Activated naive CD8-positive, alpha-beta T cell (primary cell): ENCODE data around the gene PLXDC2.

ENCODE experiments used
- H3K27ac Mint-ChIP-seq: one replicate; pipeline ENCODE4 v1.8.0; 2021; ENCODE audit warnings: mixed read lengths
- H3K27me3 Mint-ChIP-seq: one replicate; pipeline ENCODE4 v1.8.0; 2021; ENCODE audit warnings: mixed read lengths
- H3K36me3 Mint-ChIP-seq: one replicate; pipeline ENCODE4 v1.8.0; 2021; ENCODE audit warnings: mixed read lengths
- H3K4me1 Mint-ChIP-seq: one replicate; pipeline ENCODE4 v1.8.0; 2021; ENCODE audit warnings: low read depth, mixed read lengths
- H3K4me3 Mint-ChIP-seq: one replicate; pipeline ENCODE4 v1.8.0; 2021; ENCODE audit warnings: mild to moderate bottlenecking, mixed read lengths
- H3K9me3 Mint-ChIP-seq: one replicate; pipeline ENCODE4 v1.8.0; 2021; ENCODE audit warnings: low read depth, mixed read lengths

PLXDC2 gene

GRCh38 chr10:20234579-20234978 is 418.3 kb downstream of the PLXDC2 start:
- H3K4me1 Mint-ChIP-seq, result no peaks in the 10 kb centered on the region
- no peak overlapping the region for H3K4me3 Mint-ChIP-seq
- no peaks in the 10 kb centered on the region for H3K27me3 Mint-ChIP-seq
- no peak overlapping the region for H3K27ac Mint-ChIP-seq
- no peaks in the 10 kb centered on the region for H3K36me3 Mint-ChIP-seq
- no peaks in the 10 kb centered on the region for H3K9me3 Mint-ChIP-seq

- no peaks in the 10 kb centered on the region for H3K36me3 Mint-ChIP-seq
- H3K27ac Mint-ChIP-seq, result no peak overlapping the region
- no peaks in the 10 kb centered on the region for H3K9me3 Mint-ChIP-seq
- H3K4me1 Mint-ChIP-seq, result no peaks in the 10 kb centered on the region
- no peaks in the 10 kb centered on the region for H3K27me3 Mint-ChIP-seq
- H3K4me3 Mint-ChIP-seq, result no peak overlapping the region
These were observed 420.9 kb downstream of the PLXDC2 start for GRCh38 chr10:20237091-20237570.

DNA sequence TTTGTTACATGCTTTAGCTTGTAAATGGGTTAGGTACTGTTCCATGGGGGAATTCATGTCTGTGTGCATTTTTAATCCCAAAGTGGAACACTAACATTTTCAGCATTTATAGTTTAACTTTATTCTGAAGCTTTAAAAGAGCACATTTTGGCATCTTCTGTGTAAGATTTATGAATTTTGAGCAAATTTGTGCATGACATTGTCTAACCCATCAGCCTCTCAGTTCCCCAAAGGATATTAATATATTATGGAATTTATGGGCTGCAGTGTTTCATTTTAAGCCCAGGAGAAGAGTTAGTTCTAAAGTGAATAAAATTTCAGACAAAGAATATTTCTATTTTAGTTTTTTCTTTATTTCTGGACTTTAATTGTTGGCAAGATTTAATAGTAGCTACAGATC is 421.4 kb downstream of the PLXDC2 start:
- no peaks in the 10 kb centered on the region for H3K36me3 Mint-ChIP-seq
- no peak overlapping the region for H3K27ac Mint-ChIP-seq
- no peak overlapping the region for H3K4me3 Mint-ChIP-seq
- no peaks in the 10 kb centered on the region for H3K4me1 Mint-ChIP-seq
- H3K9me3 Mint-ChIP-seq, result no peaks in the 10 kb centered on the region
- no peaks in the 10 kb centered on the region for H3K27me3 Mint-ChIP-seq

- Mint-ChIP-seq H3K27me3 (no peaks in the 10 kb centered on the region), H3K9me3 (no peaks in the 10 kb centered on the region)
These were observed 424.4 kb downstream of the PLXDC2 start for GRCh38 chr10:20240643-20241042.

GRCh38 chr10:20247454-20247853 is 431.2 kb downstream of the PLXDC2 start:
- Mint-ChIP-seq H3K27me3 (no peaks in the 10 kb centered on the region), H3K9me3 (no peaks in the 10 kb centered on the region), H3K4me1 (no peaks in the 10 kb centered on the region), H3K27ac (no peak overlapping the region), H3K36me3 (no peaks in the 10 kb centered on the region), H3K4me3 (no peak overlapping the region)

More at GRCh38 chr10:20240643-20241042, 424.4 kb downstream of the PLXDC2 start:
- H3K4me3 Mint-ChIP-seq, result no peak overlapping the region
- H3K4me1 Mint-ChIP-seq, result no peaks in the 10 kb centered on the region
- H3K27ac Mint-ChIP-seq, result no peak overlapping the region
- H3K36me3 Mint-ChIP-seq, result no peaks in the 10 kb centered on the region

- H3K4me3 Mint-ChIP-seq, result no peak overlapping the region
- H3K9me3 Mint-ChIP-seq, result no peaks in the 10 kb centered on the region
- H3K36me3 Mint-ChIP-seq, result no peaks in the 10 kb centered on the region
- H3K27ac Mint-ChIP-seq, result no peak overlapping the region
- no peaks in the 10 kb centered on the region for H3K4me1 Mint-ChIP-seq
- H3K27me3 Mint-ChIP-seq, result no peaks in the 10 kb centered on the region
These were observed 431.9 kb downstream of the PLXDC2 start for GRCh38 chr10:20247891-20248708.

GRCh38 chr10:20254078-20254477 is 437.8 kb downstream of the PLXDC2 start:
- no peaks in the 10 kb centered on the region for H3K27me3 Mint-ChIP-seq
- H3K4me1 Mint-ChIP-seq, result no peaks in the 10 kb centered on the region
- no peaks in the 10 kb centered on the region for H3K9me3 Mint-ChIP-seq
- no peak overlapping the region for H3K4me3 Mint-ChIP-seq
- no peaks in the 10 kb centered on the region for H3K36me3 Mint-ChIP-seq
- no peak overlapping the region for H3K27ac Mint-ChIP-seq

GRCh38 chr10:20254497-20254896 is 438.3 kb downstream of the PLXDC2 start:
- no peaks in the 10 kb centered on the region for H3K4me1 Mint-ChIP-seq
- no peak overlapping the region for H3K27ac Mint-ChIP-seq
- H3K27me3 Mint-ChIP-seq, result no peaks in the 10 kb centered on the region
- H3K36me3 Mint-ChIP-seq, result no peaks in the 10 kb centered on the region
- H3K9me3 Mint-ChIP-seq, result no peaks in the 10 kb centered on the region
- no peak overlapping the region for H3K4me3 Mint-ChIP-seq

DNA sequence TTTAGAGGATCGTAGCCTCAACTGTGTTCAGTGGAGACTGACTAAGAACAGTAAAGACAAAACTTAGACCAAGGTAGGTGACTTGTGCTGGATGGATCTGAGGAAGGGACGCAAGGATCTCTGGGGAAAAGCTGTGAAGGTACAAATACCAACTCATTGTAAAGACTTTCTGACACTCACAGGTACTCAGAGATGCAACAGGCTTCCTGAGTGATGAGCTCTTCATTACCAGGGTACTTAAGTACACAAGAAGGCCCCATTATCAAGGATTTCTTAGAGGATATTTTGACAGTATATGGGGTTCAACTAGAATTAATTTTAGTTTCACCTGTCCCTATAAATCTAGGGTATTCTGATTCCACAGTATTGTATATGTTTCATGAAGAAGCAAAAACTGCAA is 440.7 kb downstream of the PLXDC2 start:
- no peaks in the 10 kb centered on the region for H3K4me1 Mint-ChIP-seq
- no peak overlapping the region for H3K4me3 Mint-ChIP-seq
- H3K36me3 Mint-ChIP-seq, result no peaks in the 10 kb centered on the region
- peaks cover 8% of the 10 kb centered on the region for H3K9me3 Mint-ChIP-seq
- no peaks in the 10 kb centered on the region for H3K27me3 Mint-ChIP-seq
- H3K27ac Mint-ChIP-seq, result no peak overlapping the region

DNA sequence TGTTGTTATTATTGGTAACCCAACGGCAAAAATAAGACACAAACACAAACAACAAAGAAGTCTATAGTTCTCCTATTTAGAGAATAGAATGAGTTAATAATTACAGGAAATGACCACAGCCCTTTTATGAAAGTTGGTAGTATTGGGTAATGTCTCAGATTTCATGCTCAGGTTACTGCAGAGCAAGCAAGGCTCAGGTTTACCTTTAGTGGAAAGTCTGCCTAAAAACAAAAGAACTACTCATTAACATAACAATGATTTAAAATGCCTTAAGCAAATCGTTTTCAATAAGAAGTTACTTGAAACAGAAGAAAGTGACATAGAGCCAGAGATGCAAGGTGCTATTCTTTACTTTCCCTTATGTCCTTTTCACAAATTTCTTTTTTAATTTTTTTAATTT is 441.2 kb downstream of the PLXDC2 start:
- H3K36me3 Mint-ChIP-seq, result no peaks in the 10 kb centered on the region
- H3K27ac Mint-ChIP-seq, result no peak overlapping the region
- no peak overlapping the region for H3K4me3 Mint-ChIP-seq
- H3K27me3 Mint-ChIP-seq, result no peaks in the 10 kb centered on the region
- H3K9me3 Mint-ChIP-seq, result peaks cover 8% of the 10 kb centered on the region
- H3K4me1 Mint-ChIP-seq, result no peaks in the 10 kb centered on the region

DNA sequence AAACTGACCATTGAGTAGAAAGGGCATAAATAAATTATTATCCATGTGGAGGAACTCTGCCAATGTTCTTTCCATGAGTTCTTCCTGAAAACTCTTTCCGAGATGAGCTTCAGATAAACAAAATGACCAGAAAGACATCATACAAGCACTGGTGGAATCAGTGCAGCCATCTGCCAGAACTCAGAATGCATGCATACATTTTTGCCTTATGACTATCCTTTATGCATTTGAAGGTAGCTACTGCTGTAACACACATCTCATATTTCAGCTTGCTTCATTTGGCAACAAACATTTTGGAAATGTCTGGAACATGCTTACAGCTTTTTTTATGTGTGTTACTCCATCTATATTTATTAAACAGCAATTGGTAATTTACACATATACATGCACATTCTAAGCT is 448.9 kb downstream of the PLXDC2 start:
- peaks cover 7% of the 10 kb centered on the region for H3K9me3 Mint-ChIP-seq
- H3K27me3 Mint-ChIP-seq, result no peaks in the 10 kb centered on the region
- no peaks in the 10 kb centered on the region for H3K4me1 Mint-ChIP-seq
- no peak overlapping the region for H3K27ac Mint-ChIP-seq
- H3K4me3 Mint-ChIP-seq, result no peak overlapping the region
- no peaks in the 10 kb centered on the region for H3K36me3 Mint-ChIP-seq

- H3K27ac Mint-ChIP-seq, result no peak overlapping the region
- H3K4me3 Mint-ChIP-seq, result no peak overlapping the region
These were observed 451.5 kb downstream of the PLXDC2 start for GRCh38 chr10:20267734-20268133.

DNA sequence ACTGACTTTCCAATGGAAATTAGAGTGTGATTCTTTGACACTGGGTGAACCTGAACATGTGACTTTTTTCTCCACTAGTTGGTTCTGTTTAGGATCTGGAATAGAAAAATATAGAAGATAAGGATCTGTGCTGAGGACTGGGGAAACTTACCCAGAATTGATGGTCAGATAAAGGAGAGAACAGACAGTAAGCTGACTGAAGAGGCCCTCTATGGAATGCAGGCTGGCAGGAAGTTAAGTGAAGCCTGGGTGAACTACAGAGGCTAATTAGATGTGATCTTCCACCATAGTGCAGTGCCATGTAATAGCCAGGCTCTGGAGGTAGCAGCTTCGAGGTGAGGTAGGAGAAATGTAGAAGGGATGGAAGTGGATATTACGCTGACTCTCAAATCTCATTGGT is 455.3 kb downstream of the PLXDC2 start:
- H3K4me1 Mint-ChIP-seq, result no peaks in the 10 kb centered on the region
- no peak overlapping the region for H3K4me3 Mint-ChIP-seq
- no peak overlapping the region for H3K27ac Mint-ChIP-seq
- peaks cover 8% of the 10 kb centered on the region for H3K9me3 Mint-ChIP-seq
- no peaks in the 10 kb centered on the region for H3K36me3 Mint-ChIP-seq
- no peaks in the 10 kb centered on the region for H3K27me3 Mint-ChIP-seq

More at GRCh38 chr10:20267734-20268133, 451.5 kb downstream of the PLXDC2 start:
- Mint-ChIP-seq H3K4me1 (no peaks in the 10 kb centered on the region), H3K27me3 (no peaks in the 10 kb centered on the region), H3K36me3 (no peaks in the 10 kb centered on the region), H3K9me3 (no peaks in the 10 kb centered on the region)

DNA sequence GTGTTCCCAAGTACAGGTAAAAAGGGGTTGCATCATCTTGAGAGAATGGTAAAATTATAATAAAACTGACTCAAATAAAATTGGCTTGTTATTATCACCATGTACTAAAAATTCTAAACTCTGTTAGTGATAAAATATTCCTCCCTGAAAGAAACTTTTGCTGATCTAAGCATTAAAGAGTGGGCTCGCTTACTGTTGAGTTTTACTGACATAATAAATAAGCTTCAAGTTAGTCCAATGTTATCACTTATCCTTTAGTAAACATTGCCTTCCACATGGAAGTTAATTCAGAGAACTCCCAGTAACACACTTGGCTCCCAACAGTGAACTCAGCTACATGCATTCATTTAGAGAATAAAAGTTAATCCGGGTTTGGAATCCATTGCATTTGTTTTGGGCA is 456.4 kb downstream of the PLXDC2 start:
- no peaks in the 10 kb centered on the region for H3K27me3 Mint-ChIP-seq
- no peak overlapping the region for H3K27ac Mint-ChIP-seq
- no peaks in the 10 kb centered on the region for H3K4me1 Mint-ChIP-seq
- no peak overlapping the region for H3K4me3 Mint-ChIP-seq
- H3K9me3 Mint-ChIP-seq, result peaks cover 12% of the 10 kb centered on the region
- no peaks in the 10 kb centered on the region for H3K36me3 Mint-ChIP-seq

DNA sequence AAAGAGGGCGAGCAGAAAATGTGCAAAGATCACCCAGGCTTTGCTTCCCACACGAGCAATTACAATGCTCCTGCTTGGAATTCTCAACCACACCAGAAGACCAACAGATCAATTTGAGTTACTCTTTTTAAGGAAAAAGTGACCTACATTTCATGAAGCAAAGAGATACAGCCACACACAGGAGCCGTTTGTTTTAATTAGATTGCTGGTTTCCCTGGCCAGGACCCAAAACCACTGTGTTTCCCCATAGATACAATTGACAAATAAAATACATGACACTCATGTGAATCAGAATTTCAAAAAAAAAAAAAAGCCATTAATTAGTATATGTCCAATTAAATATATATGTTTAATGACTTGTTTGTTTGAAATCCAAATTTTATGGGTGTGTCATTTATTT is 458.3 kb downstream of the PLXDC2 start:
- no peaks in the 10 kb centered on the region for H3K4me1 Mint-ChIP-seq
- no peak overlapping the region for H3K4me3 Mint-ChIP-seq
- no peak overlapping the region for H3K27ac Mint-ChIP-seq
- H3K36me3 Mint-ChIP-seq, result no peaks in the 10 kb centered on the region
- H3K9me3 Mint-ChIP-seq, result peaks cover 12% of the 10 kb centered on the region
- no peaks in the 10 kb centered on the region for H3K27me3 Mint-ChIP-seq
